DMS53 treated with DMSO at 0.1 percent for 48 hours (cell line): Measurements from ENCODE around the gene NTN1.

Source experiments
- DNase-seq: peaks from one replicate; lab custom pipeline; 2025; ENCODE audit not compliant: unreplicated experiment; lab: John Stamatoyannopoulos, UW

The NTN1 gene

GRCh38 chr17:9212376-9213302 lies 191.3 kb downstream of the NTN1 start:
- DNase-seq: no peak

- DNase-seq: no peak
Measured at GRCh38 chr17:9213303-9213640, 192.0 kb downstream of the NTN1 start.

GRCh38 chr17:9215465-9215864 lies 194.2 kb downstream of the NTN1 start:
- no peak for DNase-seq

- no peak for DNase-seq
Measured at GRCh38 chr17:9217151-9218056, 196.1 kb downstream of the NTN1 start.

- no peak for DNase-seq
Measured at GRCh38 chr17:9218064-9218635, 196.8 kb downstream of the NTN1 start.

- no peak for DNase-seq
Measured at GRCh38 chr17:9218911-9219310, 197.6 kb downstream of the NTN1 start.

- DNase-seq: no peak
Measured at GRCh38 chr17:9219631-9220397, 198.5 kb downstream of the NTN1 start.

GRCh38 chr17:9220398-9221146 lies 199.3 kb downstream of the NTN1 start:
- no peak for DNase-seq

- DNase-seq: no peak
Measured at GRCh38 chr17:9221147-9221921, 200.0 kb downstream of the NTN1 start.

- no peak for DNase-seq
Measured at GRCh38 chr17:9221922-9222180, 200.5 kb downstream of the NTN1 start.

GRCh38 chr17:9223531-9223930 lies 202.2 kb downstream of the NTN1 start:
- no peak for DNase-seq

GRCh38 chr17:9224485-9224884 lies 203.2 kb downstream of the NTN1 start:
- no peak for DNase-seq

- DNase-seq: no peak
Measured at GRCh38 chr17:9225305-9226101, 204.2 kb downstream of the NTN1 start.

- DNase-seq: no peak
Measured at GRCh38 chr17:9226130-9226793, 205.0 kb downstream of the NTN1 start.

- no peak for DNase-seq
Measured at GRCh38 chr17:9226794-9227135, 205.5 kb downstream of the NTN1 start.

GRCh38 chr17:9227819-9228407 lies 206.6 kb downstream of the NTN1 start:
- no peak for DNase-seq

- DNase-seq: no peak
Measured at GRCh38 chr17:9228408-9229159, 207.3 kb downstream of the NTN1 start.
